GM12892 (cell line): ENCODE measurements around the gene HPS4.

Experiments
- POLR2A ChIP-seq: IDR thresholded peaks from 2 replicates; pipeline ENCODE4 v1.6.1; 2011; ENCODE audit warnings: low read depth, low read length, control low read depth
- POLR2AphosphoS5 ChIP-seq: IDR thresholded peaks from 2 replicates; pipeline ENCODE4 v1.6.1; 2011; ENCODE audit warnings: low read depth, low read length, control low read depth
- TAF1 ChIP-seq: IDR thresholded peaks from 2 replicates; pipeline ENCODE4 v1.6.1; 2011; ENCODE audit warnings: low read depth, mild to moderate bottlenecking, control low read depth, low read length, borderline replicate concordance

GRCh38 chr22:26431261-26431995, 52.2 kb downstream of the HPS4 start:
- TF ChIP-seq POLR2A (no peak), POLR2AphosphoS5 (no peak), TAF1 (no peak)
